ENCODE results near the gene NKTR.

Gene NKTR

DNA sequence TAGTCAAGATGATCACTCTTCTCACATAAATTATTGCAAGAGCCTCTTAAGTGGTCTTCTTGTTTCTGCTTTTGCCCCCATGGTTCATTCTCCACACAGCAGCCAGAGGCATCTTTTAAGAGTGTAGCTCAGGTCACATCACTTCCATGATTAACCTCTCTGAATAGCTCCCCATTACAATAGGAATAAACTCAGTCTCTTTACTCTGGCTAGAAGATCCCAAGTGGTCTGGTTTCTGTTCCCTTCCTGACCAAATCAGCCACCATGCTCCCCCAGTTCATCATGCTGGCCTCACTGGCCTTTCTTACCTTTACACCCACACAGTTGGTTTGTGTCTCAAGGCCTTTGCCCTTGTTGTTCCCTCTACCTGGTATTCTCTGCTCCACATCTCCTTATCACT, 93.9 kb downstream of the NKTR start:
- no peak for DNase-seq (ENCODE audit: low read depth, low spot score)

DNA sequence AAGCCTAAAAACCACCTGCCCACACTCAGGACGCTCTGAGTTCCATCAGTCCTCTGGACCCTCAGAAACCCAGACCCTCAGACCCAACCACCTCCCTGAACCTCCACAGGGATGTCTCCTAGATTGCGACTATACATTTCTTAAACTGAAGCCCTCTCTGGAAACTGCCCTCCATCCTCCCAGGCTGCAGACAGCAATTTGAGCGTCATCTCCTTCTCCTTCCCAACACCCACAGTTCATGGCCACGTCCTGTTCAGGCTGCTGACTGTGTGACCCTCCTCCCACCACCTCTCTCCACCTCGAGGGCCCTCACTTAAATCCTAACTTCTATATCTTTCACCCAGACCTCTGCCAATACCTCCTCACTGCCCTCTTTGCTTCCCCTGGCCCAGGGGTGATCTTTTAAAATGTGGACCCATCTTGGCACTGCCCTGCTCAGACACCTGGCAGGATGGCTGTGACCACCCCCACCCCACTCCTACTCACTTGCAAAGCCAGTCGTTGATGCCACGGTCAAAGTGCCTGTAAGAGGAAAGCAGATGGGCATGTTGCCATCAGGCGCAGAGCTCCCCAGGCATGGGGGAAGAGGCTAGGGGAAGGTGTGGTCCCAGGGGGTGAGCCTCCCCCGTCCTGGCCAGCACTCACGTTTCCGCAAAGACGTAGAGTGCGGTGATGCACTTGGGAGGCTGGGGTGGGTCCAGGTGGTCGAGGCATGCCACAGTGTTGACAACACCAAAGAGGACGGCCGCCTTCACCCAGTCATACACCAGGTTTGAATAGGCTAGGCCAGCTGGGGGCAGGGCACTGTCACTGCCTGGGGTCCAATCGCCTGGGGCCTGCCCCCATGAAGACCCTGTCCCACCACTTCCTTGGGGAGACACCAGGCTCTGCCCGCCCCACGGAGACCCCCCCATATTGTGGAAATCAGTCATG, 96.1 kb downstream of the NKTR start:
- no peak for DNase-seq (ENCODE audit: low read depth, low spot score)

- no peak for DNase-seq (ENCODE audit: low read depth, low spot score)
These were observed 97.0 kb downstream of the NKTR start for GRCh38 chr3:42697289-42698051.

All from activated CD4-positive, CD25-positive, alpha-beta regulatory T cell treated with anti-CD3 and anti-CD28 coated beads, Interleukin-2, amount 50 U/mL, for 16 hours (primary cell).